HG02852 (cell line): ENCODE results near the gene KLK12.

Experiments used
- ATAC-seq: cut with Tn5 transposase; IDR thresholded peaks from one replicate; pipeline ENCODE4 v1.9.1; 2021; ENCODE audit warnings: mild to moderate bottlenecking, moderate library complexity; ENCODE audit not compliant: unreplicated experiment

Gene KLK12, protein sequence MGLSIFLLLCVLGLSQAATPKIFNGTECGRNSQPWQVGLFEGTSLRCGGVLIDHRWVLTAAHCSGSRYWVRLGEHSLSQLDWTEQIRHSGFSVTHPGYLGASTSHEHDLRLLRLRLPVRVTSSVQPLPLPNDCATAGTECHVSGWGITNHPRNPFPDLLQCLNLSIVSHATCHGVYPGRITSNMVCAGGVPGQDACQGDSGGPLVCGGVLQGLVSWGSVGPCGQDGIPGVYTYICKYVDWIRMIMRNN

DNA sequence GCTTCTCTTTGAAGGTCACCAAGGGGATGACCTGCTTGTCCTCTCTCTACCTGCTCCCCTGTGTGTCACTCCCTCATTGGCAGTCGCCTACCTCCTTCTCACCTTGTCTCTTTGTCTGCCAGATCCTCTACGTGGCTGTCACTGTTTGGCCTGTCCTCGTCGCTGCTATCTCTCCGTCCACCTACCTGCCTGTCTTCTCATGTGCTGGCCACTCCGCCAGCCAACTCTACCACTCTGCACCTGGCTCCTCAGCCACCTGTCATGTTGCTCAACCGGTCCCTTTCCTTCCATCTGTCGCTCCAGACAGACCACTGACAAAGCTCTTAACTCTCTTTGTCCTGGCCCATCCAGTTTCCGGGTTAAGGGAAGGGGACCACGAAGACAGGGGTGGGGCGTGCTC is at the start of gene KLK12:
KLK12 (minus strand) TSS at position 299 of the 400 bp plus-strand sequence. CDS start 381 bp downstream, outside the sequence.
- no peak for ATAC-seq

DNA sequence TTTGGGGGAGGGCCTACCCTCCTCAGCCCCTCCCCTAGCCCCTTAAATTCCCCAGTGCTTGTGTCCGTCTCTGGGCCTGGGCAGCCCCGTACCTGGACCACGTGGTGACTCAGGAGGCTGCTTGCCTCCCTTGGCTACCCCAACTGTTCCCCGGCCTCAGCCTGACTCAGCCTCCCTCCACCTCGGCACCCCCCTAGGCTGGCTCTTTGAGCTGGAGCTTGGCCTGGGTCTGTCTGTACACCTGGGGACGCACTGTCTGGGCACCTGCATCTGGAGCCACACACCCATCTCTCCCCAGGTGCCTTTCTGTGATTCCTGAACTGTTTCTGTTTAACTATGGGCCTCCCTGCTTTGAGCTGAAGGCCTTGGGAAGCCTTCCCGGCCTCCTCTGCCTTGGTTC is 49.7 kb upstream of the KLK12 start:
- ATAC-seq = no peak

DNA sequence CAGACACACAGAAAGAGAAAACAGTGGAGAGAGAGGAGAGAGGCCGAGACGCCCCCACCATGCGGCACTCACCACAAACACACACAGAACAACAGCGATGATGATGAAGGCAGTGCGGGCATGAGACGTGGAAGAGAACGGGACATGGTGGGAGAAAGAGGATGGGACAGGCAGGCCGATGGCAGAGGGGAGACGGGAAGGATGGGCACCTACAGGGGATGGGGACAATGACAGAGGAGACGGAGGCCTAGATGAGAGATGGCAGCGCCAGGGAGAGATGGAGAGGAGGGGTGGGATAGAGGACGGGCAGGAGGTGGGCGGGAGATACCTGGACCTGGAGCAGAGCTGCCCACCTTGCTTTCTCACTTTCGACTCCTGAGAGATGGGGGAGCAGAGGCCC is 49.0 kb upstream of the KLK12 start:
- no peak for ATAC-seq

DNA sequence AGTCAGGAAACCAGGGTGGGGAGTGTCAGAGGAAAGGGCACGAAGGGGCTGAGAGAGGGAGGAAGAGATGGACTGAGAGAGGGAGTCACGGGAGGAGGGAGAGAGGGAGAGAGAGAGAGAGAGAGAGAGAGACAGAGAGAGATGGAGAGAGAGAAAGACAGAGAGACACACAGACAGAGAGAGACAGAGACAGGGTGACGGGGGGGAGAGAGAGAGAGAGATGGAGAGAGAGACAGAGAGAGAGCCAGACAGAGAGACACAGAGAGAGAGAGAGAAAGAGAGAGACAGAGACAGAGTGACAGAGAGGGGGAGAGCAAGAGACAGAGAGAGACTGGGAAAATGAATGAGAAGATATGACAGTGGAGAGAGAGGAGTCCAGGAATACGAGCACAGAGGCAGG is 48.4 kb upstream of the KLK12 start:
- no peak for ATAC-seq

DNA sequence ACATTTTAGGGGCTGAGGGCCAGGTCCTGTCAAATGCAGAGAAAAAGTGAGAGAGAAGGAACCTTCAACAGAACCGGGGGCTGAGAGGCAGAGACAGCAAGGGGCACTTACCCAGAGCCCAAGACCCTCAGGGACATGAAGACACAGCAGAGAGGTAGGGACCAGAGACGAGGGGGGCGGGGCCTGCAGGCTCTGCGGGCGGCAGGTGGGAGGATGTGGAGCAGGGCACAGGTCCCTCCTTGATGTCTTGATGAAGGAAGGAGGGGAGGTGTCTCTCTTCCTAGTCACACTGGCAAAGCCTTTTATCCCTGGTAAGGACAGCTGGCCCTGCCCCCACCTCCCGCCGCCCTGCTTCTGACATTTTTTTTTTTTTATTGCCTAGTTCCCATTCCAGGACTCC is 47.8 kb upstream of the KLK12 start, which contains the start of gene KLK14:
KLK14 (minus strand) TSS at position 277 of the 400 bp plus-strand sequence; CDS start at position 4, 273 bp downstream.
- no peak for ATAC-seq

DNA sequence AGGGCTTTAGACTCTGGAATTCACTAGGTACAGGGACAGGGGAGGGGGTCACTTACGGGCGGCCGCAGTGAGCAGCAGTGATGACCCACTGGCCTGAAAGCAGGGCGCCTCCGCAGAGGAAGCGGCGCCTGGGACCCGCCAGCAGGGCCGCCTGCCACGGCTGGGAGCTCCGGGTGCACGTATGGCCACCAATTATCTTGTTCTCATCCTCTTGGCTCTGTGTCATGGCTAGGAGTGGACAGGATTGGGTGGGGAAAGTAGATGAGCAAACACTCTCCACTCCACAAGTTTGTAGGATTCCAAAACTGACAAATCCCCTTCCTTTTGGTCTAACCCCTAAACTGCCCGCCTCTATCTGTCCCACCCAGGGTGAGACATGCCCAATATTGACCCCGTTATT is 46.7 kb upstream of the KLK12 start:
- ATAC-seq = no peak

DNA sequence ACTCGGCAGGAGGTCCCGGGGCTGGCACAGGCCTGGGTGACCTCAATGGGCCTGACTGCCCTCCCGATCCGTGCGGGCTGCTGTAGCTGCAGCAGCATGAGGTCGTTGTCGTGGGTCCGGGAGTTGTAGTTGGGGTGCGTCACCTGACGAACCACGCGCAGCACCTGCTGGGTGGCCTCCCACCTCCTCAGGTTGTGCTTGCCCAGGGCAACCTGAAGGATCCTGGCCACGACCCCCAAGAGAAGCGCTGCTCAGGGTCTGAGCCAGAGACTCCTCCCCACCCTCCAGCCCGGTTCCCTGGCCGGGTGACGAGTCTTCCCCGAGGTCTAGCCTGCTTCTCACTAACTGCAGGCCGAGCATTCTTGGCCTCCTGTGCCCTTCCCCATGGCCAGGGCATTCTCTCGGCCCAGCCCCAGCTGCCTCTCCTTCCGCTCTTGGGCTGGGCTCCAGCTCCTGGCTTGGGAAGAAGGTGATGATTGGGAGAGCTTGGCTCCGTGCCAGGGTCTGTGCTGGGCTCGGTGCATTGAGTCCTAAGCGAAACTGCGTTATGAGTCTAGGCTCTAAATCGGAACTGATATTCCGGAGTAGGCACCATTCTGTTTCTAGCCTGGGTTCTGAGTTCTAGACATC is 44.8 kb upstream of the KLK12 start:
- no peak for ATAC-seq

DNA sequence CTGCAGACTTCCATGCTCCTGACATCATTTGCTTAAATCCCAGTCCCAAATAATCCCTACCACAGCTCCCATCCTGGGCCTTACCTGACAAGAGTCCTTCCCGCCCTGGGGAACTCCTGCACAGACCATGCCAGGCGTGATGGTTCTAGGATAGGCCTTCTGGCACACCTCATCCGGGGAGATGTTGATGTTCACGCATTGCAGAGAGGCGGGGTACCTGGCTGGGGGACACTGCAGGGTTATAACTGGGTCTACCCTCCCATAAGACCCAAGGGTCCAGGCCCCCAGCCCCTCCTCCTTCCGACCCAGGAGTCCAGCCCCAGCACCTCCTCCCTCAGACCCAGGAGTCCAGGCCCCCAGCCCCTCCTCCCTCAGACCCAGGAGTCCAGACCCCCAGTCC is 43.9 kb upstream of the KLK12 start:
- ATAC-seq = no peak

DNA sequence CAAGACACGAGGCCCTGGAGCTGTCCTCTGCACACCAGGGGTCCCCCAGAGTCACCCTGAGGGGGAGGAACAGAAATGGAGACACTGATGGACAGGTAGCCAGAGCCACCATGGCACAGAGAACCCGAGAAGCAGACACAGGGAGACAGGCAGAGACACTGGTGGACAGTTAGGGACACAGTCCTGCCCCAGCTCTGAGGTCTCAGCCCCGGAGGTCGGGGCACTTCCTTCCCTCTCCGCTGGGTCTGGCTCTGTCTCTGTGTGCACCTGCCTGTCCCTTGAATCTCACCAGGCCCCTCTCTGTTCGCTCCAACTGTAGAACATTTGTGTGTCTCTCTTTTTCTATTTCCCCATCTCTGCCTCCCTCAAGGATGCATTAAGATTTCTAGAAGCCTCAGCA is 43.3 kb upstream of the KLK12 start:
- no peak for ATAC-seq

DNA sequence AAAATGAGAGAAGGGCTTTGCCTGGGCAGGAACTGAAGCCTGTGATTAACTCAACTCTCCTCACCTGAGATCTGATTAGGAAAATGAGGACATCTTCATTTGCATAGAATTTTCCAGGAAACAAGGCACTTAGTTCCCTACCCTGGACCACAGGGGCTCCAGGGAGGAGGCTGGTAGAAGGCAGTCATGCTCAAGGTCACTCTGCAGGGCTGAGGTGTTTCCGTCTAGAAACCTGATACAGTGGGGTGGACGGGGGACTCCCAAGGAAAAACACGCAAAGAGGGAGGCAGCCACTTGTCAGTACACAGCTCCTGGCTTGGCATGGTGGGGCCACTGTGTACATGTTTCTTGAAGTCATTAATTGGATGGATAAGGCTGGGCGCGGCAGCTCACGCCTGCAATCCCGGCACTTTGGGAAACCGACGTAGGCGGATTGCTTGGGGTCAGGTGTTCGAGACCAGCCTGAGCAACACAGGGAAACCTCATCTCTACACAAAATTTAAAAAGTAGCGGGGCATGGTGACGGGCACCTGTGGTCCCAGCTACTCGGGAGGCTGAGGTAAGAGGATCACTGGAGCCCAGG is 41.9 kb upstream of the KLK12 start:
- no peak for ATAC-seq

DNA sequence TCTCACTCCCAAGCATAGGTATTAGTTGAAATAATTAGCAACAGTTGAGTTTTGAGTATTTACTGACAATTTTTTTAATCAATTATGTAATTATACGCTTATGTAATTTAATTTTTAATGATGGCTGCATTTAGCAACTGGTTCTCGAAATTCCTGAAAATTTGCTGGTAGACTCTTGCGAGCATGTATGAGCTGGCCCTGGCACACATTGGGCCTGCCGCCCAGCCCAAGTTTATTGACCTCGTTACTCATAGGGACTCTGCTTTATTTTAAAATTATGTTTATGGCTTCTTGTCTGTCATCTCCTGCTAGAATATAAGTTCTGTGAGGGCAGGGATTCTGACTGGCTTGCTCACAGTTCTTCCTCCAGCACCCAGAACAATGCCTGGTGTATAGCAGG is 41.2 kb upstream of the KLK12 start:
- ATAC-seq = no peak

DNA sequence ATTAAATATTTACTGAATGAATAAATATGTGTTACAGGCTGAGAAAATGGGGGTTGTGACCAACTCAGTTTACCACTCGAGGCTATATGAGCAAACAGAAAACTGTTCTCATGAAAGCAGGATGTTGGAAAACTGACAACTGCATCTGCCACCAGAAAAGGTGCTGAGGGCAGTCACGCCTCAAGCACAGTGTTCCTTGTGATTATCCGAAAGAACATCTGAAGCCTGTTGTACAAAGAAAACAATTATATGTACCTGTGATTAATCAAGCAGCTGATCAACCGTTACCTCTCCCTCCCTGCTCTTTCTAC is 36.2 kb upstream of the KLK12 start:
- ATAC-seq = no peak

DNA sequence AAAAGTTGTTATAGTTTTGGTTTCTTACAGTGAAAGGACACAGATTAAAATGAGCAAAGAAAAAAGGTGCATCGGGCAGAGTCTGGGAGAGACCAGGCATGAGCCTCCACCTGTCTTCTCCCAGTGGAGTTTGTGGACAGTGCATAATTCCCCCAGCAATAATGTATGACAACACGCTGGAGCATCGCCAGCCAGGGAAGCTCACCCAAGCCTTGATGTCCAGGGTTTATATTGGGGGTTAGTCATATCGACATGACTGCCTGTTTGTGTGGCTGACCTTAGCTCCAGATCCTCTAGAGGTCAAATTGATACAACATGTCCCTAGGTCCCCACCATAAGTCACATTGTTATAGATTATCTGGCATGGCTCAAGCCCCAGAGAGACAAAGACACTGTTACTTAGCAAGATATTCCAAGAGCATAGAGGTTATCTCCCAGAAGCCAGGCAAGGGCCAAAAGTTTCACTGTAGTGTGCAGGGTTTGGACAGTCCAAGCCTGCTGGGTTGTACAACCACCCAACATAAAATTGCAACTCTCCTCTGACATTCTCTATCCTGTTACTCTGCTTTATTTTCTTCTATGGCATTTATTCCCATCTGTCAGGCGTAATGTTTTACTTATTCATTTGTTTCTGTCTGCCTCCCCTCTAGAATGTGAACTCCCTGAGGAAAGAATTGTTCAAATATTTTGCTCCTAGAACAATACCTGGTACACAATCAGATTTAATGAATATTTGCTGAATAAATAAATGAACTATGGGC is 35.7 kb upstream of the KLK12 start:
- ATAC-seq = no peak

DNA sequence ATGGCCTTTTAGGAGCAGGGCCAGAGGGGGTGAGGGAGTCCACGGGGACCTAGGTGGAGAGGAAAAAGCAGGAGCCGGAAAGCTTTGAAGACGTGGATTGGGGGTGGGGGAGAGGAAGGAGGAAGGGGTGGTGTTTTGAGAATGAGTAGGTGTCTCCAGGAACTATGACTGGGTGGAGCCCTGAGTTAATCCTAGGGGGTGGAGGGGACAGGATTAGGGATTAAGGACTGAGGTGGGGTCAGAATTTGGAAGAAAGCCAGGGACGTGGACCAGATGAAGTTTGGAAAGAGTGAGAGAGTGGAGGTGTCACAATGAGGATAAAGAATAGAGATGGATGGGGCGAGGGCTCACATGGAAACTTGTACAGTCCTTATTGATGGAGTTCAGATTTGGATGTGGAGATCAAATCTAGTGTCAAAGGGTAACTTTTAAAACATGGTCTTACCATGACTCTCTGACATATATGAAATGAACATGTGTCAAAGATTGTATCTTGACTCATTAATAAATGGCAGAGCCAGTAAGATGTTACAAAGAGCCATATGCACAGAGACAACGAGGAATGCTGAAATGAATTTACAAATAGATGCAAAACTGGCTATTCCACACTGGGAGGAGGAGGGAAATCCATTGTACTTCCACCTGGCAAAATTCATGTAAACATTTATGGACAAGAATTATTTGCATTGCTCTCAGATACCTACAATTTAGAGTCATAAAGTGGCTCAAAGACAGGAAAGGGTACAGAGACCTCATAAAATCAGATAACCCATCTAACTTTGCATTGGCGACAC is 31.8 kb upstream of the KLK12 start:
- ATAC-seq = no peak

DNA sequence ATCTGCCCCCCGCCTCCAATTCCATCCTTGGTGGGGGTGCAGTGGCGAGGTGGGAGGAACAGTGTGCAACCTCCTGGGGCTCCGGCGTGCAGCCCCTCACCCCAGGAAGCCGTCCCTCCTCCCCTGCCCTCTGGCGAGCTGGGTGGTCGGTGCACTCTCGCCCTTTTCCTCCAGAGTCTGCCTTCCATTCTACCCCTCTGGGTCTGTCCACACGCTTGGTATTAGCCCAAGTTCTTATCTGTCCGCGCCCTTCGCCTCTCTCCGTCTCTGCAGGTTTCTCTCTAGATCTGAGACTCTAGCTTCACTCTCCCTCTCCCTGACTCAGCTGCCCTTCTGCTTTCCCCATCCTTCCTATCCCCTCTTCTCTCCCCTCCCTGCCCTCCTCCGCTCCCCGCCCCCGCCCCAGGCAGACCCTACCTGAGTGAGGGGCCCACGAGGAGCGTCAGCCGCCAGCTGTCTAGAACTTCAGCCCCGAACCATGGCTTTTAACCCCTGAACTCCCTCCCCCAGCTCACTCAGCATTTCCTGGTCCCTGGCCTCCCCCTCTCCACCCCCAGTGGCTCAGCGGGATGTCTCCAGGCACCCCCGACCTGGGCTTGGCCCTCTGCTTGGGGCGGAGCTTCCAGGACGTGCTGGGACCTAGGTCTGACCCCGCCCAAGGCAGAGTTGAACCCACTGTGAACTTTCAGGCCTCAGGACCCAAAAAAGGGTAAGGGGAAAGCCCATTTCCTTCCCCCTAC is 30.6 kb upstream of the KLK12 start:
- ATAC-seq = no peak

DNA sequence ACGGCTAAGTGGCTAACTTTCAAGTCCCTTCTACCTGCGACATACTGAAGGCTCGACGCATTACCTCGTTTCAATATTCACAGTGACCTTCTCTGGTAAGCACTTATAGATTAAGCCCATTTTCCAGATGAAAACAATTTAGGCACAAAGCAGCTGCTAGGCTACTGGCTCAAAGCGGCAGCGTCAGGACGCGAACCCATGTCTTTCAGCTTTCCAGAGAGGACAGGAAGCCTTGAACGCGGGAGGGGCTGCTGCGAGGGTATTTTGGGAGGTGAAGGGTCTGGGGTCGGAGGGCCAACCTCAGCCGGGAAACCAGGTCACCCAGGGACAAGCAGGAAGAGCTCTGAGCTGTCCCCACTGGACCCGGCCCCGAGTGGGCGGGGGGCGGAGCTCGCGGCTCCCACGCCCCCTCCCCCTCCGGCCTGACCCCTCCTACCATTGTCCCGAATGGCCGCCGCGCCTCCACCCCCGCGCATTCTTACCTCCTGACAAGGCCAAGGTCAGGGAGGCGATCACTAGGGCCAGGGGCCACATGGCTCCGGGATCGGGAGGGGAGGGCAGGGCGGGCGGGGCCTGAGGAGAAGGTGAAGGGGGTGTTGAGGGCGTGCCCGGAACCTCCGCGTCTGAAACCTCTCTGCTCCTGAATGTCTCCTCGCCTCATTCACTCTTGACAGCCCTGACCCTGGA is 29.9 kb upstream of the KLK12 start, which contains the start of gene KLK13:
KLK13 (minus strand) TSS at position 559 of the 687 bp plus-strand sequence; CDS start at position 534, 25 bp downstream.
- ATAC-seq = no peak

DNA sequence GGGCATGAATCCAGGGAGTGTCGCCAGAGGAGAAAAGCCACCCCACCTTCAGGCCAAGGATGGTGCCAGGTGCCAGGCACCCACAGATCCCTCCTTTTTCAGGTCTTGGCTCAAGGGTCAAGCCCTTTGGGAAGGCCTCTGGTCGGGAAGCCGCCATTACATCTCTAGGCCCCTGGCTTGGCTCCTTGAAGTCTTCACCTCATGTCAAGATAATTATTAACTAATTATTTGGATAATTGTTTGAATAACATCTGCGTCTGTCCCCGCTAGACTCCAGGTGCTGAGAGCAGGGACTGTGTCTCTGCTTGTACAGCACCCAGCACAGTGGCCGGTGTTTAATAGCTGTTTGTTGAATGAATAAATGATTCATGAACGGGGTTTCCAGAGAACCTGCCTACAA is 28.9 kb upstream of the KLK12 start:
- no peak for ATAC-seq

DNA sequence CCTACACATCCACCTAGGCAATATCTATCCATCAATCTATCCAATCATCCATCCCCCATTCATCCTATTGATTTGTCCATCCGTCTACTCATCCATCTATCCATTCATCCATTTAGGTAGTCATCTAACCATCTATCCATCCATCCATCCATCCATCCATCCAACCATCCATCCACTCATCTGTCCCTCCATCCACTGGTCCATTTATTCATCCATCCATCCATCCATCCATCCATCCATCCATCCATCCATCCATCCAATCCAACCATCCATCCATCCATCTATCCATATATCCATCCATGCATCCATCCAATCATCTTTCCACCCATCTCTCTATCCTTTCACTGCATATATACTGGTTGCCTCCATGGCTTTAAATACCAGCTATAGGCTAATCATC is 26.2 kb upstream of the KLK12 start:
- no peak for ATAC-seq

DNA sequence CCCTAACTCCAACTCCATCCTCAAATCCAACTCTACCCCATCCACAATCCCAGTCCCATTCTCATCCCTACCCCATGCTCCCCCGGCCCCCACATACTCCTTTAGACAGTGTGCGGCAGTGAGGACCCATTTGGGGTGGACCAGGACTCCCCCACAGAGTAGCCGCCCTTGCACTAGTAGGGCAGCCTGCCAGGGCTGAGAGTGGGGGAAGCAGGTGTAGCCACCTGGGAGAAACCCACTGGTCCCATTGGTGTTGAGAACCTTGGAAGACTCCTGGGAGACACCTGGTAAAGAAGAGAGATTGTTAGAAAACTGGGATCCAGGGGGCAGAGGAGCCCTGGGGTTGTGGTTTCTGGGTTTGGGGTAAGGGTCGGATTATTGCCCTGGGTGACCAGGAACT is 25.5 kb upstream of the KLK12 start:
- no peak for ATAC-seq

DNA sequence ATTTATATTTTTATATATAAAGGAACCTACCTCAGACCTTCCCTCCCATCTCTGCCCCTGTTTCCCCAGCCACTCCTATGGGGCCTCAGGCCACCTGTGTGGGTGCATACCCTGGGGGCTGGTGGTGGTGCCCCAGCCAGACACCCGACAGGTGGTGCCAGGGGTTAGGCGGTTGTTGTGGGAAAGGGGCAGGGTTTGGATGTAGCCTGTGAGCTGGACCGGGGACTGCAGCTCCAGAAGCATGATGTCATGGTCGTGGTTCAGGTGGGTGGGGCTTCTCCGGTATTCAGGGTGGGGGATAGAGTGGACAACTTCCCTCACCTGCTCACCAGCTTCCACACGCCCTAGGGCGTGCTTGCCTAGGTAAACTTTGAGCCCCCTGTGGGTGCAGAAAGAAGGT is 24.9 kb upstream of the KLK12 start:
- ATAC-seq = no peak
